Astrocyte of the cerebellum (primary cell): ENCODE data around the gene STK4.
A peak's percentile ranks its signal among the peaks of the same experiment; 100 is the strongest.

Experiments used
- DNase-seq: peaks from one replicate; pipeline ENCODE4 v3.0.0-alpha.2; 2011; ENCODE audit warnings: low read depth
- H3K4me3 ChIP-seq: 2 replicates; pipeline ENCODE4 v1.5.1; 2011; ENCODE audit warnings: mild to moderate bottlenecking, low read depth, low read length, moderate library complexity
- in situ Hi-C: cut with HindIII; loops from 2 replicates; pipeline ENCODE4 v1.10.0; 2017; ENCODE audit warnings: low sequenced_read_pairs
- TF ChIP-seq, protein P1 (sequence below): IDR thresholded peaks from 2 replicates; pipeline ENCODE4 v1.5.1; 2012; ENCODE audit warnings: low read length, low read depth, moderate library complexity, mild to moderate bottlenecking; ENCODE audit errors: missing control alignments

Gene STK4

DNA sequence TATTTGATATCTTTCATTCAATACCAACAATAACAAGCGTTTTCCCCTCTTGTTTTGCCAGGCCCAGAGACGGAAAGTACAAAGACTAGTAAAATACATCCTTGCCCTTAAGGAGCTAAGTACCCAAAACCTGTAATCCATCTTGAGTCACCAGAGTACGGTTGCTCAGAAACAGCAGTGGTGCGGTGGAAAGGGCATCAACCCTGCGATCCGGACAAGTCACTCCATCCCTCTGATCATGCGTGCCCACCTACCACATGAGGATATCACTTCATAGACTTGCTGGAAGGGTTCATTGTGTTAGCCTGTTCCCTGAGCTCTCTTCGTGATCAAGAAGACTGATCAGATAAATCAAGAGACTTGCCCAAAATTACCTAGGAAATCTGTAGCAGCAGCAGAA lies 8.0 kb upstream of the STK4 start:
- DNase-seq = no peak
- in situ Hi-C loops = no loop called here
- no peak overlapping the region for H3K4me3 ChIP-seq
- TF ChIP-seq, protein P1, sequence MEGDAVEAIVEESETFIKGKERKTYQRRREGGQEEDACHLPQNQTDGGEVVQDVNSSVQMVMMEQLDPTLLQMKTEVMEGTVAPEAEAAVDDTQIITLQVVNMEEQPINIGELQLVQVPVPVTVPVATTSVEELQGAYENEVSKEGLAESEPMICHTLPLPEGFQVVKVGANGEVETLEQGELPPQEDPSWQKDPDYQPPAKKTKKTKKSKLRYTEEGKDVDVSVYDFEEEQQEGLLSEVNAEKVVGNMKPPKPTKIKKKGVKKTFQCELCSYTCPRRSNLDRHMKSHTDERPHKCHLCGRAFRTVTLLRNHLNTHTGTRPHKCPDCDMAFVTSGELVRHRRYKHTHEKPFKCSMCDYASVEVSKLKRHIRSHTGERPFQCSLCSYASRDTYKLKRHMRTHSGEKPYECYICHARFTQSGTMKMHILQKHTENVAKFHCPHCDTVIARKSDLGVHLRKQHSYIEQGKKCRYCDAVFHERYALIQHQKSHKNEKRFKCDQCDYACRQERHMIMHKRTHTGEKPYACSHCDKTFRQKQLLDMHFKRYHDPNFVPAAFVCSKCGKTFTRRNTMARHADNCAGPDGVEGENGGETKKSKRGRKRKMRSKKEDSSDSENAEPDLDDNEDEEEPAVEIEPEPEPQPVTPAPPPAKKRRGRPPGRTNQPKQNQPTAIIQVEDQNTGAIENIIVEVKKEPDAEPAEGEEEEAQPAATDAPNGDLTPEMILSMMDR = no peak

DNA sequence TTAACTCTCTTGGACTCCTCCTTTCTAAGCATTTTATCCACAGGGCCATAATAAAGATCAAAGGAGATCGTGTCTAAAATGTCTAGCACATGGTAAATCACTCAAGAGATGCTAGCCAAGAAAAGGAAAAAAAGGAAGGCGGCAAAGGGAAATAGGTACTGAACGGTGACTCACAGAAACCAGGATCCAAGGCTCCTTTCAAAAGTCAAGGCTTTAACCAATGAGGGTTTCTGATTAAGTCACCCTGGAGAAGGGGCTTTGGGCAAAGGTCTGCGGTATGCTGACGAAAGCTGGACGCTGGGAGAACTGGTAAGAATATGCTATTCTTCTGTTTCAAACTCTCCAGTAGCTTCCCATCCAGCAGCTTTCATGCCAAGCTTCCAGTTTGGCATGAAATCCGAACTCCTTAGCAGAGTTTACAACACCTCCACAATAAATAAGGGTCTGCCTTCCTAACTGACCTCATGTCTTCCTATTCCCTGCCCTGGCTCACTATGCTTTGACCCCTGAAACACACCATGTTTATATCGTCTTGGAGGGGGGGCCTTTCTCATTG lies 7.2 kb upstream of the STK4 start:
- peak; percentile 23 for DNase-seq
- TF ChIP-seq, protein P1 = no peak
- peak overlapping the region; percentile 76 for H3K4me3 ChIP-seq
- in situ Hi-C loops = no loop called here

DNA sequence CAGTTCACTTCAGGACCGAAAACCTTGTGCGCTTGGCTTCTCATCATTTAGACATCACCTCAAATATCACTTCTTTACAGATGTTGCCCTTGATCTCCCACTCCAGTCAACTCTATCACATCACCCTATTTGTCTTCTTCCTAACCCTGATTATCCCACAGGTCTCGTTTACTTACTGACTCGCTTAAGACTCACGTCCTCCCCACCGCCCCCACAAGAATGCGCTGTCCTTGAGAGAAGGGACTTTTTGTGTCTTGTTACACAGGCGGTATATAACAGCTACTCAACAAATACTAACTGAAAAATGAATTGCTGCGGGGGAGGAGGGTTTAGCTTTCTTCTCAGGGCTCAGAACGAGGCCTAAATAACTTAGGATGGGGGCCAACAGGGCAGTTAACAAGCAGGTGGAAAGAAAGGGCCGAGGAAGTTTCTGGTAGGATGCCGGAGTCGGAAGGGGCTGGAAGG lies 6.6 kb upstream of the STK4 start:
- TF ChIP-seq, protein P1 = peak; percentile 24
- in situ Hi-C loops = no loop called here
- peak overlapping the region; percentile 76 for H3K4me3 ChIP-seq
- DNase-seq = no peak

DNA sequence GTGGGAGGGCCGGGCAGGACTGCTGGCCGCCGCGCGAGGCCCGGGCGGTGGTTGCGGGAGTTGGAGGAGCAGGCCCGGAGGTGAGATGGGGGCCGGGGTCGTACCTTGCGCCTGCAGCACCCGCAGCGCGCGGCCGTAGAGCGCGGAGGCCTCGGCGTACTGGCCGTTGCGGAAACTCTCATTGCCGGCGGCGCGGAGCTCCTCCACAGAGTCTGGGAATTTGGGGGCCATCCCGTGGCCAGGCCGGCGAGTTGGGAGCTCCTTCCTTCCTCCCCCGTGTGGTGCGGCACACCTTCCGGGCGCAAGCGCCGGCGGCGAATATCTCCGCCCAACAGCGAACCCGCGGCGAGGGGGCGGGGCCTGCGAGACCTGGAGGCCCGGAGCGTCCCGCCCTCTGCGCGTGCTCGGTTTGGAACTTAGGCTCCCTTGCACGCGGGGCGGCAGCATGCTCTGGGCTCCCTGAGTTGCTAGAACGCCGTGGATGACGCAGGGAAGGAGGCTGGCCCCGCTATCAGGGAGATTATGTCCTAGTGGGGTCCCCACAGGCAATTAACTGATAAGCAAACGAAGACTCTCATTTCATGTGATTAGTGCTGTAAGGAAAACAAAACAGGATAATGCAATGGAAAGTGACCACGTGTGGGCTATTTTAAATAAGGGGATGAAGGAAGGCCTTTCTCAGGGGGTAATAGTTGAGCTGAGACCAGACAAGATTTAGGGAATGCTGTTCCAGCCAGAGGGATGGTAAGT lies 6.0 kb upstream of the STK4 start, which contains the start of gene TOMM34:
Gene TOMM34, minus strand, starts transcription at position 295 of the 750 bp plus-strand sequence. Its CDS starts 64 bp downstream, at position 231.
- in situ Hi-C loops = no loop called here
- DNase-seq = peak; percentile 70
- peak within 1 kb of the TSS; percentile 76 for H3K4me3 ChIP-seq
- TF ChIP-seq, protein P1 = no peak

DNA sequence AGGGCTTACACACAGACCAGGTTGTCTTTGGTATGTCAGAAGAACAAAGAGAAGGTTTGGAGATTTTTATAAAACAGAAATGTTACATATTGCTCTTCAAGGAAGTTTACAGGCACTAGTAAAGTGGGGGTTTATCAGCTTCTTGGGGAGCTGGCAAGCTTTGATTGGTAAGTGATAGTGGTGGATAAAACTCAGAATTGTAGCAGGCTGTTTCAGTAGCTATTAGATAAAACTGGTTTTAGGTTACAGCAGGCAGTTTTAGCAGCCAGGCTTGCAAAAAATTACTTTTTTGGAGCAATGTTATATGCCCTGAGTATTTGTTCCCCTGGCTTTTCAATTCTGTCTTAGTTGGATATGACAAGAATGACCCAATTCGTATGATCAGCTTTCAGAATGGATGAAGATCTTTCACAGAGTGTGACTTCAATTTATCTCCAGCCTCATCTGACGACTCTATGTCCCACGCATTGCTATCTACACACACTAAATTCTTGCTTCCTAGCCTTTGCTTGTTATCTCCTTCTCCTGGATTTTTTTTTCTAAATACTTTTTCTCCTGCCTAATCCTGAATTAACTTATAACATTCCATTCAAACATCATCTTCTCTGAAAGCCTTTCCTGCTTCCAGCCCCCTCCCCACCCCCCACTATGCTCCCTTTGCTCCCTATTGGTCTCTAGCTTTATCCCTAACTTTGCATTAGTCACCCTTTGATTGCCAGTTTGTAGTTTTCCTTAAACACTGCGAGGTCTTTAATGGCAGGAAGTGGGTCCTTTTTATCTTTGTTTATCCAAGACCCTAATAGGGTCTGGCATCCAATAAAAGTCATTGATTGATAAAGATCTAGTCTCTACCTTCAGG lies 5.1 kb upstream of the STK4 start:
- in situ Hi-C loops = no loop called here
- no peak overlapping the region for H3K4me3 ChIP-seq

DNA sequence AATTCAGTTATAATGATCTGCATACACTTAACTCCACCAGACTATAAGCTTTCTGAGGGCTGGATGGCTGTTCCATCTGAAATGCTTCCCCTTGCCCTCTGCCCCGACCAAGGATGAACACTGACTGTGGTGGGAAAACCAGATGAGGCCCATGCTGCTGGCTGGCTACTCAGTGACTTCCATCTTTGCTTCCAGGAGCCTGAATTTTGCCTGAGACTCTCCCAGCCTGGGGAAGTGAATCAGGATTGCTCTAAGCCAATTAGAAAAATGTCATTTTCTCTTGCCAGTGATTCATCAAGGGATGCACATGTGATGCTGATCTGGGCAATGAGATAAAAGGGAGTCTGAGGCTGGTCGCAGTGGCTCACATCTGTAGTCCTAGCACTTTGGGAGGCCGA lies 4.4 kb upstream of the STK4 start:
- in situ Hi-C loops = no loop called here
- TF ChIP-seq, protein P1 = no peak
- H3K4me3 ChIP-seq = no peak overlapping the region
- no peak for DNase-seq

More for the DNA sequence above, 5.1 kb upstream of the STK4 start:
- no peak for DNase-seq
- TF ChIP-seq, protein P1 = no peak
